Loucy (cell line): ENCODE data around the gene NAXD.

Experiments
- H2AFZ ChIP-seq: fragments of 200-600 bp; sonication (generic); 2 replicates; pipeline ENCODE4 v1.6.0; 2016; ENCODE audit warnings: antibody characterized with exemption, mild to moderate bottlenecking, low read length, moderate library complexity
- H3F3A ChIP-seq: fragments of 200-600 bp; 2 replicates; pipeline ENCODE4 v1.6.0; 2016; ENCODE audit warnings: antibody characterized with exemption, low read depth, mild to moderate bottlenecking
- H3K27me3 ChIP-seq: fragments of 200-600 bp; sonication (generic); 2 replicates; pipeline ENCODE4 v1.6.1; 2014; ENCODE audit warnings: low read length, mild to moderate bottlenecking; ENCODE audit not compliant: insufficient read depth, poor library complexity, severe bottlenecking
- H3K36me3 ChIP-seq: fragments of 200-600 bp; sonication (generic); 2 replicates; pipeline ENCODE4 v1.6.1; 2016; ENCODE audit warnings: low read length; ENCODE audit not compliant: insufficient read depth
- H3K4me1 ChIP-seq: fragments of 200-600 bp; sonication (generic); 2 replicates; pipeline ENCODE4 v1.5.1; 2014; ENCODE audit warnings: low read length, mild to moderate bottlenecking; ENCODE audit not compliant: insufficient read depth, poor library complexity, severe bottlenecking
- H3K4me2 ChIP-seq: fragments of 200-600 bp; sonication (generic); 2 replicates; pipeline ENCODE4 v1.6.0; 2014; ENCODE audit warnings: antibody characterized with exemption, low read length, low read depth, mild to moderate bottlenecking; ENCODE audit not compliant: poor library complexity, severe bottlenecking
- H3K4me3 ChIP-seq: fragments of 200-600 bp; sonication (generic); 2 replicates; pipeline ENCODE4 v1.5.1; 2014; ENCODE audit warnings: low read length, mild to moderate bottlenecking, mixed read lengths; ENCODE audit not compliant: poor library complexity, severe bottlenecking
- H3K79me2 ChIP-seq: fragments of 200-600 bp; sonication (generic); 2 replicates; pipeline ENCODE4 v1.6.1; 2014; ENCODE audit warnings: low read length; ENCODE audit not compliant: insufficient read depth
- H3K9ac ChIP-seq: fragments of 200-600 bp; sonication (generic); 2 replicates; pipeline ENCODE4 v1.6.0; 2014; ENCODE audit warnings: mild to moderate bottlenecking, low read depth, low read length, moderate library complexity; ENCODE audit not compliant: poor library complexity, severe bottlenecking
- H3K9me2 ChIP-seq: fragments of 200-600 bp; sonication (generic); replicated peaks from 2 replicates; pipeline ENCODE4 v1.6.1; 2016; ENCODE audit warnings: low read depth, low read length, mixed read lengths
- H3K9me3 ChIP-seq: fragments of 200-600 bp; sonication (generic); 2 replicates; pipeline ENCODE4 v1.6.1; 2014; ENCODE audit warnings: mild to moderate bottlenecking, antibody characterized with exemption, low read length, low read depth; ENCODE audit not compliant: insufficient read depth
- H4K20me1 ChIP-seq: fragments of 200-600 bp; sonication (generic); 2 replicates; pipeline ENCODE4 v1.6.0; 2014; ENCODE audit warnings: antibody characterized with exemption, low read length, mild to moderate bottlenecking; ENCODE audit not compliant: insufficient read depth, poor library complexity, severe bottlenecking
- CTCF ChIP-seq: fragments of 200-600 bp; sonication (generic); conservative IDR thresholded peaks from 2 replicates; pipeline ENCODE4 v1.5.1; 2014; ENCODE audit warnings: mild to moderate bottlenecking, antibody characterized with exemption, low read length
- EZH2phosphoT487 ChIP-seq: fragments of 200-600 bp; IDR thresholded peaks from 2 replicates; pipeline ENCODE4 v1.6.1; 2018; ENCODE audit warnings: antibody characterized with exemption, mild to moderate bottlenecking, moderate library complexity, borderline replicate concordance

The NAXD gene

DNA sequence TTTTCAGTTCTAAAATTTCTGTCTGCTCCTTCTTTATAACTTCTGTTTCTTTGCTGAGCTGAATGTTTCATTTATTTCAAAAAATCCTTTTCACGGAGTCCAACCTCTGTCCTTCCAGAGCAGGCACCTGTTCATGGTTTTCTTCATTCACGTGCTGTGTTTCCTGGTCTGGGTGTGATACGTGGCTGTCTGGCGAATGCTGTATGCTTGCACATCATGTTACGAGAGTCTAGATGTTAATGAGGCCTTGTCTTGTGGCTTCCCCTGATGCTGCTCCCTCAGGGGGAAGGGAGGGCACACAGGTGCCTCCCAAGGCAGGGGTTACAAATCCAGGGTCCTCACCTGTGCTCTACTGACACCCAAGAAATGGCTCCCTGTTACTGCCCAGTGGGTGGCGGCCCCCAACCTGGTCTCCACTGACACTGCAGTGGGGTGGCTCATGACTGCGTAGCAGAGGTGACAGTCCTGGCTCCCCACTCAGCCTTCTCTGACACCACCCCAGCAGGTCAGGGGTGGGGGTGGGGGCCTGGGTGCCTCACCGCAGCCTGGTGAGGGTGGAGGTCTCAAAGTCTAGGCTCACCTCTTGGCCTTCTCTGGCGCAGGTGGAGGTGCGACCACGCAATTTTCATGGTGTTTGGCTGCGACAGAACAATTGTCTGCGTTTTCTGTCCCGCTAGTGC is 33.7 kb upstream of the NAXD start:
- H3K4me3 ChIP-seq, result no peak overlapping the region
- no peak overlapping the region for H2AFZ ChIP-seq

GRCh38 chr13:110582421-110582954 is 32.9 kb upstream of the NAXD start:
- no peaks in the 10 kb centered on the region for H3F3A ChIP-seq
- H2AFZ ChIP-seq, result no peak overlapping the region
- TF ChIP-seq EZH2phosphoT487 (no peak), CTCF (no peak)
- no peak overlapping the region for H3K9ac ChIP-seq
- no peaks in the 10 kb centered on the region for H3K36me3 ChIP-seq
- no peaks in the 10 kb centered on the region for H4K20me1 ChIP-seq
- H3K4me2 ChIP-seq, result no peak overlapping the region
- H3K4me1 ChIP-seq, result no peaks in the 10 kb centered on the region
- no peaks in the 10 kb centered on the region for H3K27me3 ChIP-seq
- no peaks in the 10 kb centered on the region for H3K79me2 ChIP-seq
- H3K9me3 ChIP-seq, result no peaks in the 10 kb centered on the region
- no peaks in the 10 kb centered on the region for H3K9me2 ChIP-seq
- H3K4me3 ChIP-seq, result no peak overlapping the region

More for the DNA sequence above, 33.7 kb upstream of the NAXD start:
- H4K20me1 ChIP-seq, result no peaks in the 10 kb centered on the region
- no peaks in the 10 kb centered on the region for H3K4me1 ChIP-seq
- H3K9me2 ChIP-seq, result no peaks in the 10 kb centered on the region
- no peaks in the 10 kb centered on the region for H3K36me3 ChIP-seq
- no peaks in the 10 kb centered on the region for H3K9me3 ChIP-seq
- TF ChIP-seq EZH2phosphoT487 (no peak), CTCF (no peak)
- H3F3A ChIP-seq, result no peaks in the 10 kb centered on the region
- H3K9ac ChIP-seq, result no peak overlapping the region
- H3K79me2 ChIP-seq, result no peaks in the 10 kb centered on the region
- no peak overlapping the region for H3K4me2 ChIP-seq
- H3K27me3 ChIP-seq, result no peaks in the 10 kb centered on the region

- no peak overlapping the region for H3K4me2 ChIP-seq
- H3K4me1 ChIP-seq, result no peaks in the 10 kb centered on the region
- H3K27me3 ChIP-seq, result no peaks in the 10 kb centered on the region
- H3K4me3 ChIP-seq, result no peak overlapping the region
- no peaks in the 10 kb centered on the region for H3K9me2 ChIP-seq
- no peaks in the 10 kb centered on the region for H3K79me2 ChIP-seq
- no peaks in the 10 kb centered on the region for H3K36me3 ChIP-seq
- no peaks in the 10 kb centered on the region for H3F3A ChIP-seq
- TF ChIP-seq EZH2phosphoT487 (no peak), CTCF (no peak)
- H3K9ac ChIP-seq, result no peak overlapping the region
- H2AFZ ChIP-seq, result no peak overlapping the region
- no peaks in the 10 kb centered on the region for H3K9me3 ChIP-seq
- H4K20me1 ChIP-seq, result no peaks in the 10 kb centered on the region
These were observed 32.0 kb upstream of the NAXD start for GRCh38 chr13:110583178-110583865.
